AG04450 (cell line): ENCODE data around the gene PLCH2. TPM values are rescaled to one million over a fixed set of nuclear protein-coding genes. Genes with fewer than 3 reads are reported as not detected.
A peak's percentile ranks its signal among the peaks of the same experiment; 100 is the strongest.
"Not testable (repeated sequence)": the region's sequence is repeated elsewhere in the genome, so short reads cannot be mapped to it uniquely, and the experiment has no call there.

Experiments
- CTCF ChIA-PET: fragments of 300-600, 350-600 bp; formaldehyde crosslinking; extraction: SDS; loops from one replicate; lab custom pipeline; 2022; ENCODE audit warnings: antibody characterized with exemption, inconsistent platforms; lab: Charles Lee
- POLR2A ChIA-PET: fragments of 350-600 bp; formaldehyde crosslinking; extraction: SDS; loops from one replicate; lab custom pipeline; 2021; ENCODE audit warnings: antibody characterized with exemption, inconsistent platforms; lab: Yijun Ruan, JAX
- DNase-seq: peaks from one replicate; pipeline ENCODE4 v3.0.0-alpha.2; 2011; ENCODE audit warnings: low read depth, low spot score
- H3K27ac ChIP-seq: one replicate; pipeline ENCODE4 v1.5.1; 2012; ENCODE audit warnings: low read depth, low read length, control low read depth
- H3K27me3 ChIP-seq: one replicate; pipeline ENCODE4 v1.6.0; 2012; ENCODE audit warnings: low read length; ENCODE audit not compliant: control insufficient read depth, insufficient read depth
- H3K4me3 ChIP-seq: 2 replicates; pipeline ENCODE4 v1.5.1; 2011; ENCODE audit warnings: mild to moderate bottlenecking, low read depth, low read length, control low read depth
- H3K9me3 ChIP-seq: 2 replicates; pipeline ENCODE4 v1.5.1; 2012; ENCODE audit warnings: low read length; ENCODE audit not compliant: control insufficient read depth, insufficient read depth
- CTCF ChIP-seq: IDR thresholded peaks from 2 replicates; pipeline ENCODE4 v1.5.1; 2011; ENCODE audit warnings: low read depth, low read length, control low read depth, inconsistent platforms
- polyA plus RNA-seq: library from polyadenylated mRNA; depleted of rRNA; stranded (reverse); fragments of >200 nt; gene quantifications from 2 replicates; pipeline ENCODE4 v1.2.3, GENCODE V29; 2011

Gene PLCH2
- polyA plus RNA-seq, 1 experiment: 0.06 TPM

- POLR2A ChIA-PET: interaction anchor here (1.1 kb wide), 1 partner anchor 20 kb away, joined by 6 read pairs; the partner anchor contains the start of gene PANK4
- TF ChIP-seq CTCF: no peak
Measured at GRCh38 chr1:2546515-2547209, 70.6 kb downstream of the PLCH2 start.

GRCh38 chr1:2547210-2548067 is 71.3 kb downstream of the PLCH2 start:
- no peak for TF ChIP-seq CTCF
- no peak overlapping the region for H3K27ac ChIP-seq
- CTCF ChIA-PET: interaction anchor here (1.0 to 2.5 kb wide), 11 partner anchors 9 to 877 kb away, joined by 3 to 40 read pairs (median 6); partner anchors contain the start of genes FAAP20, PANK4, PEX10 and TNFRSF14

More at GRCh38 chr1:2546515-2547209, 70.6 kb downstream of the PLCH2 start:
- Histone ChIP-seq H3K9me3 (no peaks in the 10 kb centered on the region), H3K4me3 (peak overlapping the region; percentile 58), H3K27ac (no peak overlapping the region), H3K27me3 (no peaks in the 10 kb centered on the region)
- CTCF ChIA-PET: interaction anchor here (1.0 to 2.5 kb wide), 9 partner anchors 10 to 878 kb away, joined by 4 to 40 read pairs (median 6); partner anchors contain the start of genes FAAP20, PEX10 and TNFRSF14
- DNase-seq: no peak

GRCh38 chr1:2548068-2548589 is 72.0 kb downstream of the PLCH2 start:
- ChIA-PET POLR2A (interaction anchor here (0.7 to 1.0 kb wide), 2 partner anchors 22 to 24 kb away, joined by 3 to 5 read pairs; partner anchors contain the start of gene PANK4), CTCF (interaction anchor here (0.6 to 2.5 kb wide), 16 partner anchors 13 to 877 kb away, joined by 3 to 40 read pairs (median 4); partner anchors contain the start of genes FAAP20, PANK4 and PEX10)
- Histone ChIP-seq H3K4me3 (no peak overlapping the region), H3K27ac (no peak overlapping the region), H3K9me3 (no peaks in the 10 kb centered on the region), H3K27me3 (peaks cover 4% of the 10 kb centered on the region)
- TF ChIP-seq CTCF: peak; percentile 95
- no peak for DNase-seq

More at GRCh38 chr1:2547210-2548067, 71.3 kb downstream of the PLCH2 start:
- Histone ChIP-seq H3K9me3 (no peaks in the 10 kb centered on the region), H3K27me3 (peaks cover 4% of the 10 kb centered on the region), H3K4me3 (peak overlapping the region; percentile 58)
- no peak for DNase-seq
- POLR2A ChIA-PET: no interaction called here

- CTCF ChIA-PET, DNase-seq, H3K4me3 ChIP-seq, H3K27ac ChIP-seq, H3K27me3 ChIP-seq, POLR2A ChIA-PET, H3K9me3 ChIP-seq: not testable (repeated sequence)
Measured at GRCh38 chr1:2549367-2550029, 73.4 kb downstream of the PLCH2 start.

- DNase-seq, CTCF ChIA-PET, POLR2A ChIA-PET: not testable (repeated sequence)
Measured at GRCh38 chr1:2550309-2550861, 74.3 kb downstream of the PLCH2 start.

GRCh38 chr1:2551544-2551943 is 75.5 kb downstream of the PLCH2 start:
- H3K27me3 ChIP-seq, H3K4me3 ChIP-seq, DNase-seq, POLR2A ChIA-PET, H3K27ac ChIP-seq, CTCF ChIA-PET, H3K9me3 ChIP-seq: not testable (repeated sequence)

More at GRCh38 chr1:2550309-2550861, 74.3 kb downstream of the PLCH2 start:
- H3K9me3 ChIP-seq, H3K27ac ChIP-seq, H3K27me3 ChIP-seq, H3K4me3 ChIP-seq: not testable (repeated sequence)
